Prostate gland (tissue), 2 donors: Measurements from ENCODE around the gene DPYSL3. TPM values are rescaled to one million over a fixed set of nuclear protein-coding genes. Genes with fewer than 3 reads are reported as not detected.
"Not testable (repeated sequence)": the region's sequence is repeated elsewhere in the genome, so short reads cannot be mapped to it uniquely, and the experiment has no call there.

Experiments used
- DNase-seq: peaks from one replicate; pipeline ENCODE4 v3.0.0-alpha.2; 2019; ENCODE audit warnings: low spot score
- H3K27ac ChIP-seq, 2 donors: fragments of 200-600 bp; sonication (generic); 2 replicates each; pipeline ENCODE4 v1.5.1; 2017 to 2019
- H3K27me3 ChIP-seq: fragments of 200-600 bp; sonication (generic); replicated peaks from 2 replicates; pipeline ENCODE4 v1.5.1; 2019; ENCODE audit not compliant: insufficient read depth
- H3K36me3 ChIP-seq, 2 donors: fragments of 200-600 bp; sonication (generic); 1 replicate in 1 of 2; 2 replicates in 1 of 2; pipeline versions ENCODE4 v1.5.1 to v1.8.1; 2017 to 2019
- H3K4me1 ChIP-seq: fragments of 200-600 bp; sonication (generic); replicated peaks from 2 replicates; pipeline ENCODE4 v1.5.1; 2019
- H3K4me3 ChIP-seq, 2 donors: fragments of 200-600 bp; sonication (generic); 2 replicates each; pipeline ENCODE4 v1.5.1; 2017 to 2019
- H3K9me3 ChIP-seq: fragments of 200-600 bp; sonication (generic); 2 replicates; pipeline ENCODE4 v1.5.1; 2017
- CTCF ChIP-seq, 4 experiments: fragments of 200-600 bp in 2 of 4; fragments of 450-650 bp in 2 of 4; sonication (generic) in 2 of 4; IDR thresholded peaks; 1 replicate in 3 of 4; 2 replicates in 1 of 4; pipeline ENCODE4 v1.5.1; 2016 to 2019; ENCODE audit warnings: antibody characterized with exemption in 4 of 4, mild to moderate bottlenecking in 2 of 4, moderate library complexity in 2 of 4
- POLR2A ChIP-seq: fragments of 450-650 bp; IDR thresholded peaks from one replicate; pipeline ENCODE4 v1.6.1; 2016; ENCODE audit warnings: antibody characterized with exemption, mild to moderate bottlenecking
- POLR2AphosphoS5 ChIP-seq: sonication (generic); formaldehyde crosslinking; IDR thresholded peaks from one replicate; pipeline ENCODE4 v1.6.1; 2017; ENCODE audit warnings: antibody characterized with exemption
- WGBS: methylation state at CpG from one replicate; pipeline ENCODE4 v1.1.5; 2018; 5-methylcytosine and 5-hydroxymethylcytosine counted together
- intact Hi-C: fragments of 100-400 bp; cut with DNase I; formaldehyde crosslinking; loops from one replicate; pipeline ENCODE4 v1.14.2; 2022
- total RNA-seq, 2 donors: library from RNA; depleted of rRNA; stranded (reverse); fragments of >200 nt; gene quantifications; one replicate each; pipeline ENCODE4 v1.1.0, GENCODE V29; 2016

DPYSL3 gene
- total RNA-seq, 2 donors from 2014 or later, result 113 to 126 TPM

DNA sequence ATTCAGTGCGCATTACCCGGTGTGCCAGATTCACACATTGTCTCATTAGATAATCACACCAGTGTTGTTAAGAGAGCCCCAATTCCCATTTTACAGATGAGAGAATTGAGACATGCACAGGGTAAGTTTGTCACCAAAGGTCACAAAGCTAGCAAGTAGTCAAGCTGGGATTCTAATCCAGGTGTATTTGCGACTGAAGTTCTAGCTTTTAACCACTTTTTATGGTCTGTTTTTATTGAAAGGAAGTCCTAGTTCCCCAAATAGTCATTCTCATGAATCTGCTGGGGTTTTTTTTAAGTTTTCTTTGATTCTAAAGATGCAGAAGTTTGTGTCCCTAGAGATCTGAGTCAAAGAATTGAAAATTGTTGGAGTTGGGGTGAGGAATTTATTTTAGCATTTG lies 136.5 kb downstream of the DPYSL3 start:
- Histone ChIP-seq H3K4me1 (no peaks in the 10 kb centered on the region), H3K36me3 (no peaks in the 10 kb centered on the region), H3K27me3 (peaks cover 3% of the 10 kb centered on the region), H3K27ac (no peak overlapping the region), H3K4me3 (no peak overlapping the region), H3K9me3 (no peaks in the 10 kb centered on the region)
- DNase-seq, result no peak
- intact Hi-C loops, result no loop called here
- 81% methylated on average over 3 of the region's 3 CpGs for WGBS
- TF ChIP-seq CTCF (IDR thresholded peaks at IDR 0.05) (no peak), POLR2A (no peak), POLR2AphosphoS5 (no peak)

- Histone ChIP-seq H3K27me3 (peaks cover 3% of the 10 kb centered on the region), H3K27ac (no peak overlapping the region), H3K36me3 (no peaks in the 10 kb centered on the region), H3K4me1 (no peaks in the 10 kb centered on the region), H3K4me3 (no peak overlapping the region), H3K9me3 (no peaks in the 10 kb centered on the region)
- no peak for DNase-seq
- TF ChIP-seq POLR2AphosphoS5, result no peak
- no peak for TF ChIP-seq POLR2A
- no peak for TF ChIP-seq CTCF (IDR thresholded peaks at IDR 0.05)
- intact Hi-C loops, result no loop called here
- WGBS, result 91% methylated on average over 1 of the region's 1 CpG
Measured at GRCh38 chr5:147372191-147372590, 137.7 kb downstream of the DPYSL3 start.

DNA sequence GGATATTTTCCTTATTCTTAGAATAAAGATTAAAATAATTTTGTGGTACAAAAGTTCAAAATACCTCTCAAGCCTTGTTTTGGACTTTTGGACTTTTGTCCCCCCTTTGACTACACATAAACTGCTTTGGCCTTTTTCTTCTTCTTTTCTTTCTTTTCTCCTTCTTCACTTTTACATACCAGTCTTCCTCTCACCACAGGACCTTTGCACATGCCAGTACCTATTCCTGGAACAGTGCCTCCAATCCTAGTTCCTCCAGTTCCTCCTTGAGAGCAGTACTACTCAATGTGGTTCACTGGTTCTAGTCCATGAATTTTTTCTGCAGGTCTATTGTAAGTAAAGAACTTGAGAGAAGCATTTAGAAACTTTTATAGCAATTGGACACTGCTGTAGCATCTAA lies 138.6 kb downstream of the DPYSL3 start:
- TF ChIP-seq CTCF (IDR thresholded peaks at IDR 0.05) (no peak), POLR2A (no peak), POLR2AphosphoS5 (no peak)
- intact Hi-C loops, result no loop called here
- peaks cover 3% of the 10 kb centered on the region for H3K27me3 ChIP-seq
- no peak overlapping the region for H3K27ac ChIP-seq
- H3K36me3 ChIP-seq, result no peaks in the 10 kb centered on the region
- no peak for DNase-seq
- no peaks in the 10 kb centered on the region for H3K9me3 ChIP-seq
- no peak overlapping the region for H3K4me3 ChIP-seq
- no peaks in the 10 kb centered on the region for H3K4me1 ChIP-seq

DNA sequence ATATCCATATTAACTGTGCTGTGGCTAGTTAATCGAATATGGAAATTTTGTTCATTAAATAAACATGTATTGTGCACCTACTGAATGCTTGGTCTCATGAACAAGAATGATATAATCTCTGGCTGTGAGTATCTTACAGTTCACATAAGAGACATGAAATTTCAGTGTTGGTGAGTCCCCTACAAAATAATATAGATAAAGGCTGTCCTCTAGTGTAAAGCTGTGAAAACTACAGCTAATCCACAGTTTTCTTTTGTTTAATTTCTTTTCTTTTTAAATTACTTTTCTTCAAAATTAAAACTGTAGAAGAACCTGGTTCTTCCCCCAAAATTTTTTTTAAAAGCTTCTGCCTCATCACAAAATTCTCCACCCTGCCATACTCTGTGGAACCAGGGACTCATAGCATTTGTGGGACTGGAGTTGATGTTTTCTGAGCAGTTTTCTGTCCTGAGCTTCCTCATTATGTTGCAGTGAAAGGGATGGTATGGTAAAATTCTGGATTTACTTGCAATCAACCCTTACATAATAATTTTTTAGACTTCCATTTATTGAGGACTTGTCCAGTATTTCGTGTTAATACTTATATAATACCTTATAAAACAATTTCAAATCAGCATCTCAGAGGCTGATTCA lies 140.0 kb downstream of the DPYSL3 start:
- Histone ChIP-seq H3K4me3 (no peak overlapping the region), H3K27me3 (peaks cover 3% of the 10 kb centered on the region), H3K27ac (no peak overlapping the region), H3K36me3 (no peaks in the 10 kb centered on the region), H3K4me1 (no peaks in the 10 kb centered on the region), H3K9me3 (no peaks in the 10 kb centered on the region)
- intact Hi-C loops, result loop anchor here (5.0 kb wide), 1 partner anchor 143 kb away; no protein-coding TSS in a partner anchor
- DNase-seq, result no peak
- 20% methylated on average over 2 of the region's 2 CpGs for WGBS
- peak in 3 of 4 experiments; percentile 25 to 55 (median 50) for TF ChIP-seq CTCF (IDR thresholded peaks at IDR 0.05)
- TF ChIP-seq POLR2AphosphoS5, result no peak
- TF ChIP-seq POLR2A, result no peak

GRCh38 chr5:147367381-147367780 lies 142.5 kb downstream of the DPYSL3 start:
- not testable (repeated sequence) for H3K36me3 ChIP-seq, H3K27me3 ChIP-seq, DNase-seq, H3K27ac ChIP-seq, H3K4me3 ChIP-seq, H3K9me3 ChIP-seq, H3K4me1 ChIP-seq
- WGBS, result 83% methylated on average over 6 of the region's 6 CpGs
- intact Hi-C loops, result loop anchor here (5.0 kb wide), 1 partner anchor 140 kb away; no protein-coding TSS in a partner anchor
